ENCODE results near the gene FRMD4B.

DNA sequence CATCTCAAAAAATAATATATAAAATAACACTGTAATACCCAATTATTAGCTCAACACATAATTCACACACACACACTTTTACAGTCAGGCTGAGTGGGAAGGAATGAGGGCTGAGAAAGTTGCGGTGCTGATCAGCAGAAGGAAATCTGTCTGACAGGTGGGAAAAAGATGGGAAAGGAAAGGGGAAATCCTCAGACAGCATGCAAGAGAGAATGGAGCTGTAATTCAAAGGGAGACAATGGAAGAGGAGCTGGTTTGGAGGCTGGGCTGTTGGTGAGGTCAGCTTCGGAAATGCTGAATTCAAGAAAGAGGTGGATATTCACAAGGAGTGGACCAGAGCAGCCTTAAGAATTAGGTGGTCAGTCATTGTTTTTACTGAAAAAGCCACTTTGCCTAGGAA is 141.8 kb downstream of the FRMD4B start:
- TF ChIP-seq, protein P1, sequence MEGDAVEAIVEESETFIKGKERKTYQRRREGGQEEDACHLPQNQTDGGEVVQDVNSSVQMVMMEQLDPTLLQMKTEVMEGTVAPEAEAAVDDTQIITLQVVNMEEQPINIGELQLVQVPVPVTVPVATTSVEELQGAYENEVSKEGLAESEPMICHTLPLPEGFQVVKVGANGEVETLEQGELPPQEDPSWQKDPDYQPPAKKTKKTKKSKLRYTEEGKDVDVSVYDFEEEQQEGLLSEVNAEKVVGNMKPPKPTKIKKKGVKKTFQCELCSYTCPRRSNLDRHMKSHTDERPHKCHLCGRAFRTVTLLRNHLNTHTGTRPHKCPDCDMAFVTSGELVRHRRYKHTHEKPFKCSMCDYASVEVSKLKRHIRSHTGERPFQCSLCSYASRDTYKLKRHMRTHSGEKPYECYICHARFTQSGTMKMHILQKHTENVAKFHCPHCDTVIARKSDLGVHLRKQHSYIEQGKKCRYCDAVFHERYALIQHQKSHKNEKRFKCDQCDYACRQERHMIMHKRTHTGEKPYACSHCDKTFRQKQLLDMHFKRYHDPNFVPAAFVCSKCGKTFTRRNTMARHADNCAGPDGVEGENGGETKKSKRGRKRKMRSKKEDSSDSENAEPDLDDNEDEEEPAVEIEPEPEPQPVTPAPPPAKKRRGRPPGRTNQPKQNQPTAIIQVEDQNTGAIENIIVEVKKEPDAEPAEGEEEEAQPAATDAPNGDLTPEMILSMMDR (IDR thresholded peaks at IDR 0.05; ENCODE audit: insufficient read depth, low read length): no peak
- no peak for TF ChIP-seq SPI1 (IDR thresholded peaks at IDR 0.05; ENCODE audit: borderline replicate concordance, low read depth)
